Heart left ventricle (tissue), 16 donors: ENCODE results near the gene SLC9A8. TPM values are rescaled to one million over a fixed set of nuclear protein-coding genes. Genes with fewer than 3 reads are reported as not detected.
A peak's percentile ranks its signal among the peaks of the same experiment; 100 is the strongest.

ENCODE experiments used
- ATAC-seq, 4 donors: fragments of 200-7000 bp; cut with Tn5 transposase; one replicate each; pipeline ENCODE4 v1.9.1; 2020 to 2022; ENCODE audit warnings: moderate library complexity in 4 of 4, mild to moderate bottlenecking in 3 of 4, moderate number of reproducible peaks in 1 of 4
- DNase-seq, 5 donors: peaks; one replicate each; pipeline ENCODE4 v3.0.0-alpha.2; 2020
- H3K27ac ChIP-seq, 12 donors: fragments of 200-600 bp; sonication (generic) in 4 of 12; one replicate each; pipeline versions ENCODE4 v1.5.0 to v1.8.0; 2016 to 2022; ENCODE audit warnings: mild to moderate bottlenecking in 2 of 12
- H3K27me3 ChIP-seq, 9 donors: fragments of 200-600 bp; sonication (generic) in 2 of 9; one replicate each; pipeline versions ENCODE4 v1.5.1 to v1.8.0; 2016 to 2022; ENCODE audit warnings: mild to moderate bottlenecking in 3 of 9
- H3K36me3 ChIP-seq, 9 donors: fragments of 200-600 bp; sonication (generic) in 2 of 9; one replicate each; pipeline versions ENCODE4 v1.5.0 to v1.8.0; 2018 to 2022; ENCODE audit warnings: mild to moderate bottlenecking in 2 of 9
- H3K4me1 ChIP-seq, 12 donors: fragments of 200-600 bp; sonication (generic) in 4 of 12; one replicate each; pipeline versions ENCODE4 v1.5.0 to v1.8.0; 2016 to 2022; ENCODE audit warnings: mild to moderate bottlenecking in 3 of 12
- H3K4me3 ChIP-seq, 12 donors: fragments of 200-600 bp; sonication (generic) in 4 of 12; one replicate each; pipeline versions ENCODE4 v1.5.0 to v1.8.0; 2017 to 2022; ENCODE audit warnings: mild to moderate bottlenecking in 9 of 12, moderate library complexity in 4 of 12
- H3K9me3 ChIP-seq, 12 donors: fragments of 200-600 bp; sonication (generic) in 4 of 12; one replicate each; pipeline versions ENCODE4 v1.5.0 to v1.8.0; 2016 to 2022; ENCODE audit warnings: mild to moderate bottlenecking in 1 of 12
- POLR2A ChIP-seq, 2 donors: fragments of 450-650 bp; IDR thresholded peaks; one replicate each; pipeline ENCODE4 v1.6.1; 2017; ENCODE audit warnings: antibody characterized with exemption in 2 of 2, mild to moderate bottlenecking in 2 of 2, moderate library complexity in 2 of 2
- WGBS, 4 donors: extraction: QIAGEN DNeasy Blood & Tissue Kit in 2 of 4; methylation state at CpG; one replicate each; pipeline versions ENCODE4 v1.1.5 to v1.1.7; 2013 to 2018; 5-methylcytosine and 5-hydroxymethylcytosine counted together
- intact Hi-C, 10 donors: fragments of 100-400 bp; cut with DNase I; formaldehyde crosslinking; loops; one replicate each; pipeline versions ENCODE4 v1.11.1 to v1.14.2; 2022
- polyA plus RNA-seq, 2 donors: library from polyadenylated mRNA; stranded (reverse); fragments of 200-250 nt; gene quantifications; one replicate each; pipeline ENCODE4 v1.2.3, GENCODE V29; 2013
- total RNA-seq, 9 donors: library from RNA; depleted of rRNA in 2 of 9; stranded (reverse); fragments of >200 nt in 2 of 9; fragmentation: NEBNext Ultra II Directional in 3 of 9; extraction: Animal tissue kit (Norgen Biotek cat#: 25700) in 3 of 9; gene quantifications; one replicate each; pipeline versions ENCODE4 v1.1.0 to v1.2.4, GENCODE V29; 2016 to 2023
- TF ChIP-seq, protein P1 (sequence below), 12 donors: fragments of 200-600 bp; sonication (generic) in 4 of 12; IDR thresholded peaks; one replicate each; pipeline versions ENCODE4 v1.5.0 to v1.8.0; 2018 to 2022; ENCODE audit warnings: antibody characterized with exemption in 12 of 12, mild to moderate bottlenecking in 5 of 12
- donor health status: ischemic (EF 13 %, LVEDD 7.1; RV severe dilation, severe dysfunction).
- donor health status: healthy with polysubstance abuse.
- donor health status: DM: no; HTN: yes; CAD: no.
- donor health status: DM: no; HTN: no; CAD: no.
- donor health status: ischemic (EF 25% LVEDD 6.9; RV normal size, moderate dysfunction).
- donor health status: ischemic (EF 25% LVEDD 5.7; RV mildly dilated, moderate dysfunction).
- donor health status: healthy.
- donor health status: DM: yes; HTN: yes; CAD: no.
- donor health status: ischemic (EF 35%, LVEDD 5.7; RV mildly dilated, moderate dysfunction).
- donor health status: nonischemic (EF 11% LVEDD 7.7; RV severe dilation, severe dysfunction).
- donor health status: DM: yes; HTN: yes; CAD: no.
- donor health status: PGD.
- donor health status: ischemic (EF 29% LVEDD 5.4; RV normal size, mild dysfunction).
- donor health status: nonischemic (EF 23%, LVEDD 6.1; RV moderate dilation, normal function).

The SLC9A8 gene
- total and polyA plus RNA-seq, 11 donors, result 4.6 to 12.5 (median 6.2) TPM

DNA sequence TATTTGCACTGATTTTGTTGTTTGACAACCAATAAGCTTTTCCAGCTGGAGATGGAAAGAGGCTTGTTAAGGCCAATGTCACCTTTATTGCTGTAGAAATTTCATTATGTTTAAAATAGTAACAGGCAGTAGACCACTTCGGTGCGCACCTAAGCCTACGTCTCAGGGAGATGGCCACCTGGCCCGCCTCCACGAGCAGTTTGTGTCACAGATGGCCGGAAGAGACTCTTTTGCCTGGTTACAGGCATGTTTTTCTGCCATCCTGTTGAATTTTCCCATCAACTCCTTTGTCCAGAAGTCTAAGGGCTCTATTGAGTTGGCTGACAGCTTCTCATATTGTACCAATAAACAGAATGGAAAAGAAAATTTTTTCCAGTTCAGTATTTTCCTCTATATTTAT lies 51.0 kb downstream of the SLC9A8 start:
- no peak for TF ChIP-seq POLR2A (IDR thresholded peaks at IDR 0.05)
- TF ChIP-seq, protein P1, sequence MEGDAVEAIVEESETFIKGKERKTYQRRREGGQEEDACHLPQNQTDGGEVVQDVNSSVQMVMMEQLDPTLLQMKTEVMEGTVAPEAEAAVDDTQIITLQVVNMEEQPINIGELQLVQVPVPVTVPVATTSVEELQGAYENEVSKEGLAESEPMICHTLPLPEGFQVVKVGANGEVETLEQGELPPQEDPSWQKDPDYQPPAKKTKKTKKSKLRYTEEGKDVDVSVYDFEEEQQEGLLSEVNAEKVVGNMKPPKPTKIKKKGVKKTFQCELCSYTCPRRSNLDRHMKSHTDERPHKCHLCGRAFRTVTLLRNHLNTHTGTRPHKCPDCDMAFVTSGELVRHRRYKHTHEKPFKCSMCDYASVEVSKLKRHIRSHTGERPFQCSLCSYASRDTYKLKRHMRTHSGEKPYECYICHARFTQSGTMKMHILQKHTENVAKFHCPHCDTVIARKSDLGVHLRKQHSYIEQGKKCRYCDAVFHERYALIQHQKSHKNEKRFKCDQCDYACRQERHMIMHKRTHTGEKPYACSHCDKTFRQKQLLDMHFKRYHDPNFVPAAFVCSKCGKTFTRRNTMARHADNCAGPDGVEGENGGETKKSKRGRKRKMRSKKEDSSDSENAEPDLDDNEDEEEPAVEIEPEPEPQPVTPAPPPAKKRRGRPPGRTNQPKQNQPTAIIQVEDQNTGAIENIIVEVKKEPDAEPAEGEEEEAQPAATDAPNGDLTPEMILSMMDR (IDR thresholded peaks at IDR 0.05), result no peak
- H3K4me1 ChIP-seq, result peaks cover 0 to 6% (median 0%) of the 10 kb centered on the region in 12 donors
- H3K27me3 ChIP-seq, result no peaks in the 10 kb centered on the region
- intact Hi-C loops, result no loop called here
- no peak for ATAC-seq
- DNase-seq, result no peak
- peaks cover 0 to 90% (median 67%) of the 10 kb centered on the region in 9 donors for H3K36me3 ChIP-seq
- WGBS, 4 donors, result 96 to 97% (median 97%) methylated on average over 6 of the region's 6 CpGs
- no peak overlapping the region for H3K27ac ChIP-seq
- no peaks in the 10 kb centered on the region for H3K9me3 ChIP-seq
- no peak overlapping the region for H3K4me3 ChIP-seq

DNA sequence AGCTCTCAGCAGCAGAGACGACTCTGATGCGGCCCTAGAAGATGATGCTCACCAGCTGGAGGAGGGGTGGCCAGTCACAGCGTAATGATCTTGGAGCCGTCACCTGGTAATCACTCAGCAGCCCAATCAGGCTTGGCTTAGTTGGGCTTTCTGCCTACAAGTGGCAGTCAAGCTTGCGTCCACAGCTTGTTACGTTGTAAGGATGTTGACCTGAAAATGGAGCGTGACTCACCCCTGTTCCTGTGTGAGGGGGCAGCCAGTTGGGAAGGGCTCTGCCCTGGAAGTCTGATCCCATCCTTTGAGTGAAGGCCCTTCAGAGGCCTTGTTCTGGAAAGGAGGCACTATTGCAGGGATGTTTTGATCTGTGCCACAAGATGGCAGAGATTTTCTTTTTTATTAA lies 52.9 kb downstream of the SLC9A8 start:
- no peaks in the 10 kb centered on the region for H3K4me1 ChIP-seq
- no peak overlapping the region for H3K4me3 ChIP-seq
- WGBS, 4 donors, result 79 to 87% (median 81%) methylated on average over 7 of the region's 7 CpGs
- no peaks in the 10 kb centered on the region for H3K9me3 ChIP-seq
- no peak overlapping the region for H3K27ac ChIP-seq
- H3K27me3 ChIP-seq, result no peaks in the 10 kb centered on the region
- TF ChIP-seq, protein P1 (IDR thresholded peaks at IDR 0.05), result no peak
- TF ChIP-seq POLR2A (IDR thresholded peaks at IDR 0.05), result no peak
- ATAC-seq, result peak in 3 of 4 donors; percentile 22 to 47 (median 28)
- no peak for DNase-seq
- intact Hi-C loops, result no loop called here
- peaks cover 0 to 86% (median 69%) of the 10 kb centered on the region in 9 donors for H3K36me3 ChIP-seq

DNA sequence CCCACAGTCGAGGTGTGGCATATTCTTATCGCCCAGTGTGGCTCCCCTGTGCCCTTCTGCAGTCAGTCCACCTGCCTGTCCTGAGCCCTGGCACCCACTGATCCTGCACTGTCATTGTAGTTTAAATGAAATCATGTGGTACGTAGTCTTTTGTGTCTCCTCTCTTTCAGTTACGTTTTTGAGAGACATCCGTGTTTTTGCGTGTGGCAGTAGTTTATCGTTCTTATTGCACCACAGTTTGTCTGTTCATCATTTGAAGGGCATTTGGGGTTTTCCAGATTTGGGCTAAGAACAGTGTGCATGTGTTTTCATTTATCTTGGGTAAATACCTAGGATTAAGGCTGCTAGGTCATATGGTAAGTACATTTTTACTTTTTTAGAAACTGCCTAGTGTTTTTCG lies 53.4 kb downstream of the SLC9A8 start:
- H3K36me3 ChIP-seq, result peaks cover 0 to 87% (median 70%) of the 10 kb centered on the region in 9 donors
- DNase-seq, result no peak
- WGBS, 4 donors, result 90 to 96% (median 94%) methylated on average over 8 of the region's 8 CpGs
- no peaks in the 10 kb centered on the region for H3K9me3 ChIP-seq
- no peak overlapping the region for H3K27ac ChIP-seq
- no peaks in the 10 kb centered on the region for H3K4me1 ChIP-seq
- ATAC-seq, result peak in 1 of 4 donors; percentile 26
- intact Hi-C loops, result no loop called here
- no peak overlapping the region for H3K4me3 ChIP-seq
- TF ChIP-seq, protein P1 (IDR thresholded peaks at IDR 0.05), result no peak
- no peak for TF ChIP-seq POLR2A (IDR thresholded peaks at IDR 0.05)
- no peaks in the 10 kb centered on the region for H3K27me3 ChIP-seq

DNA sequence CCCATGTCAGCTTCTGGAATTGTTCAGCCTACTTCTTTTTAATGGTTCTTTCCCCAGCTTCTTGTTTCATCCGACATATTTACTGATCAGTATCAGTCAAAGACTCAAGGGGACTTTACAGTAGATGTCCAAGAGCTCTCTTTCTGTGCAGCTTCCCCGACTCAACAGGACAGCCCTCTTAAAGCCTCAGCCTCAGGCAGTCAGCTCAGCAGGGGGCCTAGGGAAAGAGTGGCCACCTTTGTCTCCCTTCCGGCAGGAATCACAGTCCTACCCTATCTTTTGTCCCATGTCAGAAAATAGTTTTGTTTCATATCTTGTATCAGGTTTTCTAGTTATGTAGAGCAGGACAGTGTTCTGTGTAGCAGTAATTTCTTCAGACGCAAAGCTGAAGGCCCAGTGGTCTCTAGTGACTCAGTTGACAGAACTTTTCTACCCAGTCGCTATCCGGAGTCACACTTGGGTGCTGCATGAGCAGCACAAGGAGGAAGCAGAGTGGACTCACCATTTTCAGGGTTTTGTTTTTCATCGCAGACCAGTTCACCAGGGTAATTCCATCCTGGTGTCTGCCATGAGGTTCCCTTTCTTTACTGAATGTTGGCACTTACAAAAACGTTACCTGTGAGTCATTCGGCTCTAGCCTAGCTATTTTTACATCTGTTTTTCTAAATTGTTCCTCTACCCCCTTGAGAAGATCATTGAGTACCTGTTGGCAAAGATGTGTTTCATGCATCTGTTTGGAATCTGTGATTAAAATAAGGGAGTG lies 55.0 kb downstream of the SLC9A8 start:
- Histone ChIP-seq H3K4me1 (no peaks in the 10 kb centered on the region), H3K27me3 (no peaks in the 10 kb centered on the region), H3K4me3 (no peak overlapping the region), H3K27ac (no peak overlapping the region), H3K9me3 (no peaks in the 10 kb centered on the region), H3K36me3 (peaks cover 0 to 84% (median 78%) of the 10 kb centered on the region in 9 donors)
- 80 to 93% (median 86%) methylated on average over 9 of the region's 9 CpGs for WGBS, 4 donors
- intact Hi-C loops, result no loop called here
- DNase-seq (no peak), ATAC-seq (no peak)
- TF ChIP-seq, protein P1 (IDR thresholded peaks at IDR 0.05), result no peak
- TF ChIP-seq POLR2A (IDR thresholded peaks at IDR 0.05), result no peak
